ENCODE measurements around the gene CCHCR1.

- TF ChIP-seq CTCF (IDR thresholded peaks at IDR 0.05; ENCODE audit: insufficient read depth, low read length, poor library complexity, severe bottlenecking) (no peak), EZH2phosphoT487 (conservative IDR thresholded peaks at IDR 0.05; ENCODE audit: low read length) (no peak)
Observed at GRCh38 chr6:31096215-31096614, 61.4 kb downstream of the CCHCR1 start.
